Osteocyte (in vitro differentiated cells): Measurements from ENCODE around the gene CYP27C1. TPM values are rescaled to one million over a fixed set of nuclear protein-coding genes. Genes with fewer than 3 reads are reported as not detected.

Source experiments
- DNase-seq: peaks from one replicate; pipeline ENCODE4 v3.0.0; 2021; ENCODE audit warnings: mixed read lengths; ENCODE audit not compliant: unreplicated experiment; ENCODE audit errors: extremely low spot score
- H3K27ac Mint-ChIP-seq: one replicate; pipeline ENCODE4 v1.8.0; 2021; ENCODE audit warnings: mild to moderate bottlenecking, mixed read lengths; ENCODE audit not compliant: unreplicated experiment
- H3K27me3 Mint-ChIP-seq: one replicate; pipeline ENCODE4 v1.8.0; 2021; ENCODE audit warnings: mixed read lengths; ENCODE audit not compliant: unreplicated experiment
- H3K36me3 Mint-ChIP-seq: one replicate; pipeline ENCODE4 v1.8.0; 2021; ENCODE audit warnings: mixed read lengths; ENCODE audit not compliant: unreplicated experiment
- H3K4me1 Mint-ChIP-seq: one replicate; pipeline ENCODE4 v1.8.0; 2021; ENCODE audit warnings: mixed read lengths; ENCODE audit not compliant: unreplicated experiment
- H3K4me3 Mint-ChIP-seq: one replicate; pipeline ENCODE4 v1.8.0; 2021; ENCODE audit warnings: mild to moderate bottlenecking, moderate library complexity, mixed read lengths; ENCODE audit not compliant: unreplicated experiment
- H3K9me3 Mint-ChIP-seq: one replicate; pipeline ENCODE4 v1.8.0; 2021; ENCODE audit warnings: mixed read lengths; ENCODE audit not compliant: unreplicated experiment
- total RNA-seq: library from RNA; stranded (reverse); gene quantifications from 2 replicates; pipeline ENCODE4 v1.2.1, GENCODE V29; 2021
- TF ChIP-seq, protein P1 (sequence below): fragments of 200-600 bp; sonication (generic); IDR thresholded peaks from 2 replicates; pipeline ENCODE4 v1.5.0; 2021; ENCODE audit warnings: antibody characterized with exemption, mild to moderate bottlenecking, moderate library complexity

The CYP27C1 gene
- total RNA-seq, 1 donor from 2014 or later = 24.9 TPM

DNA sequence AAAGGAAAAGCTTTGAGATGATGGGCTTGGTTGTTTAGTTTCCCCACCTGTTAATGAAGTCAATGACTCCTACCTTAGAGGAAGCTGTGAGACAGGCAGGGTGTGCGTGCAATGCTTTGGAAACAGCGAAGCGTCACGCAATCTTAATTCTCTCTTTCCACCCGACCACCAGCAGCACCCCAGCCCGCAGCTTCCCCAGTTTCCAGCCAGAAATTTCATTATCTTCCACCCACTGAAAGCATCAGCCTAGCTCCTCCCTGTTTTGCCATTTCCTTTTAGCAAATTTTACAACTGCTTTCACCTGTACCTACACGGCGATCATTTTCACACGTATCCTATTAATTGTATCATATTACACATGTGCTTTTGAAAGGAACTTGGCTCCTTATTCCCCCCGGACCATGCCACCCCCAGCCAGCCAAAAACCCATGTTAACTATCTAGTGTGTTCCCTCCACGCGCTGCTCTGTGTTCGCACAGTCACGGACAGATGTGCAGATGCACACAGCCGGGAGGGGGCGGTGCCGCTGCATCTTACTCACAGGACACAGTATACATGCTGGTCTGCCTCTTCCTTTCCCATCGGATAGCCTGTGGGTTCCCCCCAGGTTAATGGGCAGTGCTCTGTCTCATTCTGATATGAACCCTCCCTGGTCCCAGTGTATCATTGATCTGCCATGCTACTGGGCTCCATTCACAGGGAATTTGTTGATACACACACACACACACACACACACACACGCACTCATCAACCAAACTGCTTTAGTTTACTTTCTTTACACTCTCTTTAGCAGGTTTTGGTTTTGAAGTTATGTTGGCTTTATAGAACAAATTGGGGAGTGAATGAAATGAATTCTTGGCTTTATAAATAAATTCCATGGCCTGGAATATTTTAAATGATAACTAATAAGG, 22.4 kb downstream of the CYP27C1 start:
- H3K27me3 Mint-ChIP-seq = no peaks in the 10 kb centered on the region
- H3K4me3 Mint-ChIP-seq = no peak overlapping the region
- TF ChIP-seq, protein P1, sequence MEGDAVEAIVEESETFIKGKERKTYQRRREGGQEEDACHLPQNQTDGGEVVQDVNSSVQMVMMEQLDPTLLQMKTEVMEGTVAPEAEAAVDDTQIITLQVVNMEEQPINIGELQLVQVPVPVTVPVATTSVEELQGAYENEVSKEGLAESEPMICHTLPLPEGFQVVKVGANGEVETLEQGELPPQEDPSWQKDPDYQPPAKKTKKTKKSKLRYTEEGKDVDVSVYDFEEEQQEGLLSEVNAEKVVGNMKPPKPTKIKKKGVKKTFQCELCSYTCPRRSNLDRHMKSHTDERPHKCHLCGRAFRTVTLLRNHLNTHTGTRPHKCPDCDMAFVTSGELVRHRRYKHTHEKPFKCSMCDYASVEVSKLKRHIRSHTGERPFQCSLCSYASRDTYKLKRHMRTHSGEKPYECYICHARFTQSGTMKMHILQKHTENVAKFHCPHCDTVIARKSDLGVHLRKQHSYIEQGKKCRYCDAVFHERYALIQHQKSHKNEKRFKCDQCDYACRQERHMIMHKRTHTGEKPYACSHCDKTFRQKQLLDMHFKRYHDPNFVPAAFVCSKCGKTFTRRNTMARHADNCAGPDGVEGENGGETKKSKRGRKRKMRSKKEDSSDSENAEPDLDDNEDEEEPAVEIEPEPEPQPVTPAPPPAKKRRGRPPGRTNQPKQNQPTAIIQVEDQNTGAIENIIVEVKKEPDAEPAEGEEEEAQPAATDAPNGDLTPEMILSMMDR = peak; percentile 71
- peak; percentile 88 for DNase-seq
- peaks cover 37% of the 10 kb centered on the region for H3K4me1 Mint-ChIP-seq
- H3K36me3 Mint-ChIP-seq = peaks cover 26% of the 10 kb centered on the region
- no peaks in the 10 kb centered on the region for H3K9me3 Mint-ChIP-seq
- H3K27ac Mint-ChIP-seq = peak overlapping the region; percentile 67

DNA sequence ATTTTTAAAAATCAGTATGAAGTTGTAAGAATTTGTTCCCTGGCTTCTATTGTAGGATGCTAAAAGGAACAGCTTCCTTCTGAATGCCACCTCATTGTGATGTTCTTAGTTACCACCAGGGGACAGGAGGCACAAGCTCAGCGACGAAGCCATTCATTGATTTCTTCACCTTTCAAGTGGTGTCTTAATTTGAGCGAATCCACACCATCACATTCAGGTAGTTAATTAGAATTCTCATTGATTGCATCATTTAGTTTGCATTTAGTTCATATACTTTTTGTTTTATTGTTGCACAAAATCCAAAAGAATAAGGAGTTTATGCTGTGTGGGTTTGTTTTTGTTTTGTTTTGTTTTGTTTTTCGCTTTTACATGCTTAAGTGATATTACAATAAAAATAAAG, 23.1 kb downstream of the CYP27C1 start:
- H3K9me3 Mint-ChIP-seq = no peaks in the 10 kb centered on the region
- no peak overlapping the region for H3K4me3 Mint-ChIP-seq
- H3K36me3 Mint-ChIP-seq = peaks cover 28% of the 10 kb centered on the region
- TF ChIP-seq, protein P1 = peak; percentile 41
- no peaks in the 10 kb centered on the region for H3K27me3 Mint-ChIP-seq
- peaks cover 38% of the 10 kb centered on the region for H3K4me1 Mint-ChIP-seq
- H3K27ac Mint-ChIP-seq = no peak overlapping the region
- no peak for DNase-seq

DNA sequence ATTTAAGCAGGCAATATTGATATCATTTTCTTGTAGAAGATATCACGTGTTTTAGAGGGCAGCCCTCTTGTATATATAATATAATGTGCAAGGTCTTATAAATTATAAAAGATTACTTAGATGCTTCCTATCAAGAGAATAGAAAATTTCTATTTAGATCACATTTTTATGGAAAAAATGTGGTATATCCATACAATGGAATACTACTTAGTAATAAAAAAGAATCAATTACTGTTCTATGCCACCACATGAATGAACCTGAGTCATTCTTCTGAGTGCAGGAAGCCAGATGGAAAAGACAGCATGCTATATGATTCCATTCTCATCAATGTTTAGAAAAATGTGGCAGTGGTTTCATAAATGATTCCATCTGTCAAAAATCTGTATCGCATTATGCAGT, 23.6 kb downstream of the CYP27C1 start:
- H3K4me1 Mint-ChIP-seq = peaks cover 38% of the 10 kb centered on the region
- TF ChIP-seq, protein P1 = no peak
- no peaks in the 10 kb centered on the region for H3K9me3 Mint-ChIP-seq
- H3K27me3 Mint-ChIP-seq = no peaks in the 10 kb centered on the region
- no peak overlapping the region for H3K27ac Mint-ChIP-seq
- DNase-seq = no peak
- H3K36me3 Mint-ChIP-seq = peaks cover 26% of the 10 kb centered on the region
- no peak overlapping the region for H3K4me3 Mint-ChIP-seq

DNA sequence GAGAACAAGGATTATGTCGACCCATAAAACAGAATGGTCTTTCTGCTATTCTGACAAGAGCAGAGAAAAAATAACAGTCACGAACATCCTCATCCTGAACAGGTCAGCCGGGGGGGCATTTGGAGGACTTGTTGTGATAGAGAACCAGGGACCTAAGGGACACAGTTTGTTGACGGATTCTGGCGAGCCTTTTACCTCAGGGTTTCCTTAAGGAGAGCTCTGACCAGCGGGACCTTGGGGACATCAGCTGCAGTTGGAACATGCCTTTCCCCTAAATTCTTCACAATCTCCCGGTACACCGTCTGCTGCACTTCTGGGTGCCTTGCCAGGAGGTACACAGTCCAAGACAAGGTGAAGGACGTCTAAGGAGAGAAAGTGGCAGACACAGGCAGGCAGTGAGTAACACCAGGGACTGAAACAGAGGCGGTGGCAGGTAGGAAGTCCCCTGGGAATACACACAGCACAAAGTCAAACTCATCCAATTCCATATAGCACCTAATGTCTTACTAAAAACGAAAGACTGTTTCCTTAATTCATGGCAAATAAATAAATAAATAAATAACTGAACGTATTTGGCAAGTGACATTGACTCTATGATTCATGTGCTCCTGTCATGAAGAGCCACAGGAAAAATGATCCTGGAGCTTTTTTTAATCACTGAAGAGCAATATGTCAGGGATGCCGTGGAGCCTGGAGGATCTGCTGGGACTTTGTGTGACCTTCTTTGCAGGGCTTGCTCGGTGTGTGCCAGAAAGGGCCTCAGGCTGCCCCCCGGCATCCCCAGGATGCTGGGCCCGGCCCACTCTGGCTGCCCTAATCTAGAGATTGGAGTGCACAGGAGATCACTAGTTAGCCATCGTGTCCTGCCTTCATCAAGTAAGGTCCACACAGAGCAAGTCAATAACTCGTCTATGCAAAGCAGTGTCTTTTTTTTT, 24.7 kb downstream of the CYP27C1 start:
- Mint-ChIP-seq H3K36me3 (peaks cover 22% of the 10 kb centered on the region), H3K27ac (peak overlapping the region; percentile 91)

More for the DNA sequence above, 24.7 kb downstream of the CYP27C1 start:
- peaks cover 38% of the 10 kb centered on the region for H3K4me1 Mint-ChIP-seq
- H3K9me3 Mint-ChIP-seq = no peaks in the 10 kb centered on the region
- TF ChIP-seq, protein P1 = no peak
- peak; percentile 70 for DNase-seq
- H3K27me3 Mint-ChIP-seq = no peaks in the 10 kb centered on the region
- H3K4me3 Mint-ChIP-seq = no peak overlapping the region
